GM08714 (cell line): ENCODE measurements around the gene EID1.

ENCODE experiments used
- H3K4me3 ChIP-seq: fragments of 200-500 bp; sonication (Bioruptor generic); 2 replicates; pipeline ENCODE4 v1.5.1; 2014; ENCODE audit warnings: mild to moderate bottlenecking, low read length, inconsistent platforms
- ZNF274 ChIP-seq: IDR thresholded peaks from 2 replicates; pipeline ENCODE4 v1.6.1; 2012; ENCODE audit warnings: mild to moderate bottlenecking, low read depth, low read length

Gene EID1

DNA sequence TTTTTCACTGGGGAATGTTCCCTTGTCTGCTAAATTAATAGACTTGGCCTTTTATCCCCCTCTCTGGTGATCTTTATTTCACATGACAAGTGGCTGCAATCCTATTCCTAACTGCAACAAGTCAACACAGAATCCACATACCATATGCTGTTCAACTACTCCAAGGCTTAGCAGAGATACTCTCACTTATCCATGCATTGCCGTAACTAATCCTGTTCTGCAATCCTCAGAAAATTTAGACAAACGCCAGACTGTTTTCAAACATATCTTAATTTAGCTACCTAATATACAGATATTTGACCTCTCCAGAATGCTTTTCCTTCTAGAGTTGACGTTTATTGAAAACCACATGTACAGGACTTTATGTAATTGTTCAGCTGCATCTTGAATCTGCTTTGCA is 37.9 kb downstream of the EID1 start:
- no peak for TF ChIP-seq ZNF274
- H3K4me3 ChIP-seq, result no peak overlapping the region

DNA sequence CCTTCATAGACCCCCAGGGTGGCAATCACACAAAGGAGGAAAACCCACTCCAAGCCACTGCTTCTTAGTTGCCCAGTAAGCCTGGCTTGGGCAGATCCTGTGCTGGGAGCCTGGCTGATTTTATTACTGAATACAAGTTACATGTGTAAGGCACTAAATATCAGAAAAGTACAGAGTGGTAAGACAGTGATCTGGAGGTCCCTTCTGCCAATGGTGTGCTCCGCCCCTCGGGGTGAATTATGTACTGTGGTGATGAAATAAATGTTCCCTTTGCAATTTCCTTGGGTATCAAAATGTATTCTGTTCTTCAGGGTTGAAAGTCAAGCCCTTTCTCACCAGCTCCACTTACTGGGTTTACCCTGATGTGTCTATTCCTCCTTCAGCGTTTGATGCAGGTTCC is 38.8 kb downstream of the EID1 start:
- TF ChIP-seq ZNF274, result no peak
- H3K4me3 ChIP-seq, result no peak overlapping the region

DNA sequence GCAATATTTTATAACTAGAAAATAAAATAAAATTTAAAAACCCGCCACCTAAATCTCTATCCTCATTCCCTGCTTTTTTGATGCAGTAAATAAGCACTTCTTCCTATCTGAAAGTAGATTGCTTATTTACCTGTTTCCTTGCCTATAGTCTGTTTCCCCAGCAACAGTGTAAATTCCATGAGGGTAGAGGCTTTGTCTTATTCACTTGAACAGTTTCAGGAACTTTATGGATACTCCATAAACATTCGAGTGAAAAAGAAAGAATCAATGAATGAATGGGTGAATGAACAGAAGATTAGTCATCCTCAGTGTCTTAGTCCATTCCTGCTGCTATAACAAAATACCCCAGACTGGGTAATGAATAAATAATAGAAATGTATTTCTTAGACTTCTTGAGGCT is 44.1 kb downstream of the EID1 start:
- TF ChIP-seq ZNF274, result no peak
- H3K4me3 ChIP-seq, result no peak overlapping the region

DNA sequence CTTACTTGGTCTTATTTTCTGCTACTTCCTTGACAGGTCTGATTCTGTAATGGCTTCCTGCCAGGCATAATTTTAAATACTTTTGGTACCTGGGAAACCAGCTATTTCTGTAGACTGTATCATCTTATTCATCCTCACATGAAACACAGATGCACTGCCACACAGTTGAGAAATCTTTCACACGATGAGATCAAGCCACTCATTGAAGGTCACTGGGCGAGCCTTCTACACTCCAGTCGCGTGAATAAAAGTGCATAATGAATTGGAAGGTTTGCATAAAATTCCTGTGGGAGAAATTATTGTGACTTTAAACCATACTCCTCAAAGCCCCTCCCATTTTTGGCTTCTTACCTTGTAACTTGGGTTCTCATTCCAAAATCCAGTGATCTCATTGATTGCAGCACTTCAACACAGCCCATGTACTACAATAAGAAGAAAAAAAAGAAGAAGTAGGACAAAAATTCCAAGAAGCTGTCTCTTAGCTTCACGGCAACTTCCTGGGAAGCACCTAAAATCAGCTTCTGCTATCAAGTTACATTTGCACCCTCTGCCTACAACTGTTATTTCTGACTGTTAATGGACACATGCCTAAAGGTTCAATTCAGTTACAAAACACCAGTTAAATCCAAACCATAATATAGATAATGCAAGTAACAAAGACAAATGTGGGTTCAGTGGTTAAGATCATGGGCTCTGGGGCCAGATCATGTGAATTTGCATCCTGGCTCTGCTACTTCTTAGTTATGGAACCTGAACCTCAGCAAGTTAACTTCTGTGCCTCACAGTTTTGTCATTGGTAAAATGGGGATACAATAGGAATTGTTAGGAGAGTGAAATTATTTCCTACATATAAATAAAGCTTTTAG is 46.8 kb downstream of the EID1 start:
- no peak for TF ChIP-seq ZNF274
- H3K4me3 ChIP-seq, result no peak overlapping the region

DNA sequence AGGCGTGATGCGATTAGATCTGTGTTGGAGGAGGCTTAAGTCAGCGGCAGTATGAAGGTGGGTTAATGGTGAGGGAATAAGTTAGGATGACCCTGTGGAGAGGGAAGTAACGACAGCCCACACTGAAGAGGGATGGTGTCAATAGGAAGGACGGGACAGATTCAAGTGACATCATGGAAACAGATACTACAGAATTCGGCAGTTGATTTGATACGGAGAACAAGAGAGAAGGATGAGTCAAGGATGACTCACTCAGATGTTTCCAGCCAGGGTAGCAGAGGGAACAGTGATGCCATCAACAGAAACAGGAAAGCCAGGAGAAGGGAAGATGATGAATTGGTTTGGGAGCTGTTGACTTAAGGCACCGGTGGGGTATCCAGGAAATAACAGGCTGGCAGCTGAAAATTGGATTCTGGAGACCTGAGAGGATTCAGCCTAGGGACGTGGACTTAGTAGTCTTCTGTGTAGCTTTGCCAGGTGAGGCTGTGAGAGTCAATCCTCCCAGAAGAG is 47.8 kb downstream of the EID1 start:
- TF ChIP-seq ZNF274, result no peak
- no peak overlapping the region for H3K4me3 ChIP-seq

DNA sequence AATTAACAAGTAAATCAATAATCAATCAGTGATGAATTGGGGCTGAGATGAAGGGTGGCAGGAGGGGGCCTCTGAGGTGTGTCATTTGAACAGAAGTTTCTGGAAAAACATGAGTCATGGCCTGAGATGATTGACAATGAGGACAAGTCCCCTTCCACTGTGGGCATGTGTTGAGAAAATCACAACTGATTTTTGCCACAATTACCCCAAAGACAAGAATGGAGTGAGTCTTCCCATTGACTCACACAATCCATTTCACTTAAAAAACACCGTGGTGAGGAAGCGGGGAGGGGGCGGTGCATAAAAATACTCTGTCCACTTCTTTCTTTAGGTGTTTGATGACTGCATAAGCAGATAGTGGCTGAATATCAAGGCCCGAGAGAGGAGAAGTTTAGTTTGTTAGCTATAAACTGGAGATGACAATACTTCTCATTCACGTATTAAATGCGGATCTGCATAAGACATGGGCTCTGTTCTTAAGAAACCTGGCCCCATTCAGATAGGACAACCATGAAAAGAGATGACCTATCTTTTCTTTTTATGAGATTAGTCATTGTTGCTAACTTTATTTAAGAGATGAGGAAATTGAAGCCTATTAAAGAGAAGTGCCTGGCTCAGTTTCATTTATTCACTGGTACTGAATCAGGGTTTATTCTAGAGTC is 51.1 kb downstream of the EID1 start:
- no peak for TF ChIP-seq ZNF274
- H3K4me3 ChIP-seq, result no peak overlapping the region

DNA sequence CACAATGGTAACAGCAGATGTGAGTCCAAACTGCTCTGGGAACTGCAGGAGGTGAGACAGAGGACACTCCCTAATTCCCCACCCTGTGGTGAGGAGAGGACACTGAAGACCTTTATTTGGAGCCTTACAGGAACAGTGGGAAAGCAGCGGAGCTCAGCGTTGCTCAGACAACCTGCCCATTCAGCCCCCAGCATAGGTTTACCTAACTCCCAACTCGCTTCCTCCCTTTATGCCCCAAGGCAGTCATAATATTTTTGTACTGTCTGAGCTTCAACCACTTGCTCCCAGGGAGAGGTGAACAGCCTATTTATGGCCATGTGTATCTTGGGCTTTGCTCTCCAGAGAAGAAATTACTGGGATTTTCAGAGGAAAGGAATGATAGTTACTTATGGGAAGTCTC is 51.7 kb downstream of the EID1 start:
- no peak overlapping the region for H3K4me3 ChIP-seq
- no peak for TF ChIP-seq ZNF274
